NCI-H146 treated with DMSO at 0.1 percent for 48 hours (cell line): ENCODE data around the gene GPSM1.
"Not testable (repeated sequence)": the region's sequence is repeated elsewhere in the genome, so short reads cannot be mapped to it uniquely, and the experiment has no call there.

Experiments
- DNase-seq: peaks from one replicate; lab custom pipeline; 2025; ENCODE audit not compliant: unreplicated experiment; lab: John Stamatoyannopoulos, UW

GPSM1 gene

DNA sequence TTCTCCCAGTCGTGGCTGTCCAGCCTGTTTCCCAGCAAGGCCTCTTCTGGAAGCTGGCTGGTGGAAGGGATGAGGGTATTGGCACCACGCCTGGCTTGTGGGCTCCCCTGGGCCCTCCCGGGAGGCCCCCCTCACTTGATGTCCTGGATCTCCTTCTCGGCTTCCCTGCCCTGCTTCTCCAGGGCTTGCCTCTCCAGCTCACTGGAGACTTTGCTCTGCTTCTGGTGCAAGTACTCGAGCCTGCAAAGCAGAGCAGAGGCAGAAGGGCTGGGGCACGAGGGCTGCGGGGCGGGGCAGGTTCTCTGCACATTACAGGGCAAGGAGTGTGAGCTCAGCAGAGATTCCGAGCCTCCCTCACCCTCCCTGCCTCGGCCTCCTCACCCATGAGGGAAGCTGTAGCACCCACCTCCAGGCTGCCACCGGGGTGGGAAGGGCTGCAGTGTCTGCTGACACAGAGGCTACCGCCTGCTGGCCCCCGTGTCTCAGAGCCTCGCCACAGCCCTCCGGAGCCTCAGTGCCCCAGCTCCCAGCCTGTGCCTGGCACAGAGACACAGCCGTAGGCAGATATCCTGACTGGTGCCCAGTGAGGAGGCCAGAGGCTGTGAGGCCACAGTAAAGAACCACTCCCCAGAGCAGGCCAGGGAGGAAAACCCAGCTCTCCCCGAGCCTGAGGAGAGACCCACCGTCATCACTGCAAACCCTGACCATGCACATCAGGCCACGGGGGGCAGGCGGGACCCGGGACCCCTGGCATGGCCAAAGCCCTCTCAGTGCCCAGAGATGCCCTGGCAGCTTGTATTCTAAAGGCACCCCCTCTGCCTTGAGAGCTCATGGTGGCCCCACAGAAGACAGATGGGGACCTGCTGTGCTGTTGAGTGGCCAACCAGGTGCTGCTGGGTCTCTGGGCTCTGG lies 65.5 kb downstream of the GPSM1 start:
- DNase-seq, result no peak

DNA sequence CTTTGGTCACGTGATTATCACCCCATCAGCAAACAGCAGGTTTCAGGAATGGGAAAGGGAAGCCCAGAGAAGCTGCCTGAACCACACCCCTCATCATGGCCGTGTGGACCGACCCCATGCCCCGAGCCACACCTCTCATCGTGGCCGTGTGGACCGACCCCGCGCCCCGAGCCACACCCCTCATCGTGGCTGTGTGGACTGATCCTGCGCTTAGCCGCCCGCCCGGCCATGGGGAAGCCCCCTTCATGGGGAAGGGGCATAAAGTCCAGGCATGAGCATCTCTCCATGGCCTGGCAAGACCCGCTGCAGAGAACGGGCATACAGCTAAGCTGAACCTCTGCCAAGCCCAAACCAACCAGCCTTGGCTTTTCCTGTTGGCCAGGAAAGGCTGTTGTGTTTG lies 66.2 kb downstream of the GPSM1 start:
- DNase-seq, result no peak

DNA sequence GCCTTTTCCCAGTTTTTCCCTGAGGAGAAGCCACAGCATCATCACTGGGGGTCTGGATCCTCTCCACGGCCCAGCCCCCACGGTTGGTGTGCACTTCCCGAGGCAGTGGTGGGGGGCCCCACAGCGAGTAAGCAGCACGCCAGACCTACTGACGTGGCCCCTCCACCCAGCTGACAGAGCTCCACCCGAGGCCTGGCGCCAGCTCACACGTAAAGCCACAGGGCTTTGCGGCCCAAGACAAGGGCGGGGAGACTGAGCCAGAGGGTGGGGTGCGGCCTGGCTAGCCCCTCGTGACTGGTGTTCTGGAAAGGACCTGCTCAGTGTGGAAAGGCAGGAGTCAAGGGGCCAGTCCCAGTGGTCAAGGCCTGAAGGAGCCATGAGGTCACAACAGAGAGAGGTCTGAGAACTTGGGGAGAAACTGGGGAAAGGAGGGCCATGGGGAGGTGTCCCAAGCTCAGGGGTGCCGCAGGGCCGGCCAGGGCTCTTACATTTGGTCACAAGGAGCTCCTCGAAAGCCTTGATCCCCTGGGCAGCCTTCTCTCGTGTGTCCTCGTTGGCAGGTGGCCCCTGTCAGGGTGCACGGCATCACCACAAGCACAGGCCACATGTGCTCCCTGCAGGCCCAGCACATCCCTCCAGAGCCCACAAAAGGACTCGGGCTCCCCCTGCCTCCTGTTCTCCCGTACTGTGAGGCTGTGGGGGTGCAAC lies 67.1 kb downstream of the GPSM1 start:
- DNase-seq, result no peak

DNA sequence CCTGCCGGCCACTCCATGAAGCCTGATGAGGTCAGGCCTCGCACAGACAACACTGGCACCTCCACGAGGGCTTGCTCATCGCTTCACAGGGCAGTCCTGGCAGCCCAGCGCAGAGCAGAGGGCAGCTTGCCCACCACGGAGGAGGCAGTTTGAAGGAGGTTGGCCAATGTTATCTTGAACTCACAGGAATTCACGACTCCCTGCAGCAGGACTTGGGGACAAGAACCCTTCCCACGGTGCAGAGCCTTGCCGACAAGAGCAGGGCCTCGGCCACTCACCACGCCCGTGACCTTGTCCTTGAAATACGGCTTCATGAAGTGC lies 67.6 kb downstream of the GPSM1 start:
- DNase-seq, result no peak

DNA sequence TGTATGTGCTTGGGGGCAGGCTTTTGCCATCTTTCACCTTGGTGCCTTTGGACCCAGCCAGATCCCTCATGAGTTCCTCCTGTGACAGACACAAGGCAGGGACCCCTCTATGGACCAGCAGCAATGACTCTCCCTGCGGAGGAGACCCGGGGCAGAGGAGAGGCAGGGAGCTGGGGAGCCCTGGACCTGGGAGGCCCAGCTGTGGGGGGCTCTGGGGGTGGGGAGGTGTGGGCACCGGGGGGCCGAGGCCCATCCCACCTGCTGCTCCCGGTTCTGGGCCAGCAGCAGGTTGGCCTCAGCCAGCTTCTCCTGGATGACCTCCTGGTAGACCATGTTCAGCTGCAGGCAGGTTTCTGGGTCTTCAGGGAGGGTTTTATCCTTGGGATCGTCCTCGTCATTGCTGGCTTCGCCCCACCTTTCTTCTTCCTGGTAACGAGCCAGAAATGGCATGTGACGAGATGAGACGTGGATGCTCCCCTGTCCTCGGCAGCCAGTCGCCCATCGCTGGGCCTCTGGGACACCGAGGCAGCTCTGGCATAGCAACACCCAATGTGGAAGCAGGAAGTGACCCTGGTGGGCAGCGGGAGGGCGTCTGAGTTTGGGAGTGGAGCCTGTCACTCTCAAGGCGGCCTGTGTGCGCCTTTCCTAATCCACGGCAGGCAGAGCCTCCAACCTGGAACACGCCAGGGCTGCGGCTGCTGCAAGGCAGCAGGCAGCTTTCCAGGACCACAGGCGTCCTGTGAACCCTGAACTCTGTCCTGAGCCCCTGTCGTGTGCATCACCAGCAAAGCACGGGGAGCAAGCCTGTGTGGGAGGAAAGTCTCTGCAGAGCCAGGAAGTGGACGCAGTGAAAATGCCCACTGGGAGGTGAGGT lies 68.2 kb downstream of the GPSM1 start:
- no peak for DNase-seq

DNA sequence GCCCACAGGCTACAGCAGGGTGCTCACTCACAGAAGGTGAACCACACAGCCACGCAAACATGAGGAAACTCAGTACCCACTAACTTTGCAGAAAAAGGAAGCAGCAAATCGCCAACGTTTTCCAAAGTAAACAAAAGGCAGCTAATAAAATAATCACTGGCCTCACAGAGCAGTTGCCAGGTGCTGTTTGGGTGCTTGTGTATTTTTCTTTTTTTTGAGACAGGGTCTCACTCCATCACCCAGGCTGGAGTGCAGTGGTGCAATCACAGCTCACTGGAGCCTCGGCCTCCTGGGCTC lies 68.8 kb downstream of the GPSM1 start:
- DNase-seq, result no peak

DNA sequence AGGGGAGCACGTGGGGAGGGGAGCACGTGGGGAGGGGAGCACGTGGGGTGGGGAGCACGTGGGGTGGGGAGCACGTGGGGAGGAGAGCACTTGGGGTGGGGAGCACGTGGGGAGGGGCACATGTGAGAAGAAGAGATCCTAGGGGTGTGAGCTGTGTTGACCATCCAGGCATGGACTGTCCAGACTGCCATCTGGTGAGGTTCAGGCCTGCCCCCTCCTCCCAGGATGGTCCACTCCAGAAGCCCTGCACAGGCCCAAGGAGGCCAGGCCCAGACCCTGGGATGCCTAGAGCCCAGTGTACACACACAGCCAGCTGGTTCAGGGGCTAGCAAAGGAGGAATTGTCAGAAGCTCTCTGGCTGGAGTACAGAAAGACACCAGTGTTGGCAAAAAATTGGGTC lies 70.3 kb downstream of the GPSM1 start:
- no peak for DNase-seq

DNA sequence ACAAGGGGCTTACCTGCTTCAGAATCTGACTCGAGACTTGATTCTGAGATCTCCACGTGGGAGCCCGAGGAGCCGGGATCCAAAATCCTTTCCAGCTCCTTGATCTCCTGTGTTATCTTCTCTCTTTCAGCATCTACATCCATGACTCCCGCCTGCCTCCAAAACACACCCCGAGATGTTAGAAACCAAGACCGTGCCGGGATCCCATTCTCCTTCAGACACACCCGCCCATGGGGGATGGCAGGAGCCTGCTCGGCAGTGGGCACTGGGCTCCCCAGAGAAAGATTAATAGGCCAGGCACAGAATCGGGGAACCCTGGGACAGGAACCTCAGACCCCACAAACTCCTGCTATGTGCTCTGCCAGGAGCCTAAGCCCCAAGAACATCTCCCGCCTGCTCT lies 70.9 kb downstream of the GPSM1 start:
- no peak for DNase-seq

DNA sequence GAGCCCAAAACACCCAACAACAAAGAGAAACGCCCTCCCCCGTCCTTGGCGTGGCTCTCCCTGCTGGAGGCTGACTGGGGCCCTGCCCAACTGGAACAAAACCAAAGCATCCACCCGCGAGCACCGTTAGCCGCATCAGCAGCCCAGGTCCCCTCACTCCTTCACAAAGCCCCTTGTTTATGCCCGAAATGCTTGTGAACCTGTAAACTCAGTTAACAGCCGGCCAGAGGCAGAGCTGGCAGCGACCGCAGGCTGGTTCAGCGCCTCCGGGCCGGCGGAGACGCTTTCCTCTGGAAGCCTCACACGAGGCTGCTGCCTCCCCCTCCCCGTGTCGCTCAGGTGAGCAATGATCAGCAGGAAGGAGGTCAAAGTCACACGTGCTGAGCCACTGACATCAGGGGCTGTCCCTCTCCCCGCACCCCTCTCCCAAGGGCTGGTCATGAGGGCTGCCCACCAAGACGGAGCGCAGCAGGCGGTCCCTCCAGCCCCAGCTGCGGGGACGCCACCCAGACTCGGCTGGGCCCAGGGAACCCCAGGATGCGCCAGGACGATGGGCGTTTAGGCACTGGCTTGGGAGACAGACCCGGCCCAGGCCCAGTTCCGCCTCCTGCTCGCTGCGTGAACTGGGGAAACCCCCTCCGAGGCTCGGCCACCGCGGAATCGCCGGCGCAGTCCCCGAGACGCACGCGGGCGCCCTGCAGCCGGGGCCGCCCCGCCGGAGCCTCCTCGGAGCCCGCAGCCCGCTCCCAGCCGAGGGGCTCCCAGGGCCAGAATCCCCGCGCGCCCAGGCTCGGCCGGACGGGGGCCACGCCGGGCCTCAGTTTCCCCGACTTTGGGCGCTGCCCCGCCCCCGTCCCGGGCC lies 72.1 kb downstream of the GPSM1 start:
- DNase-seq, result no peak

DNA sequence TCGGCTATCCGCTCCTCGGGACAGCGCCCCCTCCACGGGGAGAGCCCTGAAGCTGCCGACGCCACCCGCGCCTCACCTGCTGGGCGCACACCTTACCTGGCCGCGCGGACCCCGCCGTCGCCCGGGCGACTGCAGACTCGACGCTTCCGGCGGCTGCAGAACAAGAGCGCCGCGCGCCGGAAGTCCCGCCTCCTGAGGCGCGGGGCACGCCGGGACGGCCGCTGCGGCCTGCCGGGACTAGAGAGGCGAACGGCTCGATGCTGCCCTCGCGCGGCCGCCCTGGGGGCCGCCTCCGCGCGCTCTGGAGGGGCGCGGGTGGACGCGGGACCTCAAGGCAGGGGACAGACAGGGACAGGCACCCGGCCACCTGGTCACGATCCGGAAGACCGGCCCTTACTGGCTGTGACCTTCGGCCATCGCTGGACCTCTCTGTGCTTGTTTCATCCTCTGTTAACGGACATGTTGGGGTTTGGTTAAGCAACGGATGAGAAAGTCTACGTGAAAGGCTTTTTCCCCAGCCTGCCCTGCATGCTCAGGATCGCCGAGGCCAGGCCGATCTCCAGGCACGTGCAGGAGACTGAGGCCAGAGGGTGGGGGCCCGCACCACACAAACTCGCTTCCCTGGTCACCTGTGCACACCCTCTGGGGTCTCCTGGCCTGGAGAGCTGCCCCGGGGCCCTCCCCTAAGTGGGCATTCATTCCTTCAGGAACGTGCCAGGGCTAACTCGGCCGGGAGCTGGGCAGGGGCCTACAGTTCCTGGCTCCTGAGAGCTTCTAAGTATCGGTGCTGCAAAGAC lies 72.9 kb downstream of the GPSM1 start, which contains the start of gene SNAPC4:
TSS of gene SNAPC4 (minus strand) at position 133 of the 797 bp plus-strand sequence. CDS start 1,742 bp downstream, outside the sequence.
- peak; percentile 57 for DNase-seq

DNA sequence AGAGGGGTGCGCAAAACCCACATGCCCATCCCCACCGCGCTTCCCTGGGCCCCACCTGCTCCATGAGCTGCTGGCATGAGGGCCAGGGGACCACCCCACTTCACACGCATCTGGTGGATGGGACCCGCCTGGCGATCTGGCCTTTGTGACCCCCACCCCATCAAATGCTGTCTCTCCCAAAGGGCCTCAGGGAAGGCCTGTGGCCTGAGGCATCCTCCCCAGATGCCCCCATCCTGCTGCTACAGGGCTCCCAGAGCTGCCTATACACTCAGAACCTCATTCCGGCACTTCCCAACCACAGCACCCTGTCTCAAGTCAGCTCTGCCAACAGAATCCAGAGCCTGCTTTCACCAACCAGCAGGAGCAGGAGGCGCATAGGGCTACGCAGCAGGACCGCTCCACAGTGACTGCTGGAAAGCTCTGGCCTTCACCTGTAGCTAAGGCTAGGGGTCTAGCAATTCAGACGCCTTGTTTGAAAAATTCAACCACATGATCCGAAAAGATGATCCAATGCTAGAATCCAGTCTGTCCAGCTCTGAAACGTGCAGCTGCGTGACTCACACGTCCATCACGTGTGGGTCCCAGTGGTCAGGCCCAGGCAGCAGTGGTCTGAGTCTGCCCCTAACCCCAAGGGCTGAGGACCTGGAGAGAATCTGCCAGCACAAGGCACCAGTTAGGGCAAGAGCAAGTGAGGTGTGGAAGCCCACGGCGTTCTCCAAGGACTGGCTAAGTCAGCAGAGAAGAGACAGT lies 74.0 kb downstream of the GPSM1 start:
- DNase-seq, result no peak

DNA sequence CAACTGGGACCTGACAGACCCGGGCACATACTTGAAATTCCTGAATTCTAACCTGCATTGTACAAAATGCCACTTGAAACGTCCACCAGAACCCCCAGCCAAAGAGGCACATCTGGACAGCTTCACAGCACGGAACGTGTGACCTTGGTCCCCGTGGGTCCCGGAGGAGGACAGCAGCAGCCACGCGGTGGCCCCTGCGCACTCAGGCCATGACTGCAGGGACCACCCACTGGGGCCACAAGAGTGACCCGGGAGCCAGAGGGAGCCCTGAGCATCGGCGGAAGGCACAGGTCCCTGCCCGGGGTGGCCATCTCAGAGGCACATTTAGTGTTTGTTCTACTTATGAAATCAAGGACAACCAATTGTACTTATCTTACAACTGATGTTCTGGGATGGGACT lies 74.7 kb downstream of the GPSM1 start:
- no peak for DNase-seq

DNA sequence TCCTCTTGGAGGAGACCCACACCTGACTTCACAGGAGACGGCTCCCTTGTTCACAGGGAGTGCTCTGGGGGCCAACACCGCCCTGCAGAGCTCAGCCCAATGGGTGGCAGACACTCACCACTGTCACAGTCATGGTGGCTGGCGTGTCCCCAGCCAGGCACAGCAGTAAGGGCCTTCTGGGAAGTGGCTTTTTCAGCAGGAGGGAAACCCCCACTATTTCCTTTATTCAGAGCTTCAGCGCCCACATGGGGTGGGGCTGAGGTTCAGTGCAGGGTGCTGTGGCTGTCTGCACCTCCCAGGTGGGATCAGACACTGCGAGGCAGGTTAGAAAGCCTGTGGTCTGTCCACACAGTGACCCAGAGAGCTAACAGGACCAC lies 76.2 kb downstream of the GPSM1 start:
- DNase-seq, result no peak

DNA sequence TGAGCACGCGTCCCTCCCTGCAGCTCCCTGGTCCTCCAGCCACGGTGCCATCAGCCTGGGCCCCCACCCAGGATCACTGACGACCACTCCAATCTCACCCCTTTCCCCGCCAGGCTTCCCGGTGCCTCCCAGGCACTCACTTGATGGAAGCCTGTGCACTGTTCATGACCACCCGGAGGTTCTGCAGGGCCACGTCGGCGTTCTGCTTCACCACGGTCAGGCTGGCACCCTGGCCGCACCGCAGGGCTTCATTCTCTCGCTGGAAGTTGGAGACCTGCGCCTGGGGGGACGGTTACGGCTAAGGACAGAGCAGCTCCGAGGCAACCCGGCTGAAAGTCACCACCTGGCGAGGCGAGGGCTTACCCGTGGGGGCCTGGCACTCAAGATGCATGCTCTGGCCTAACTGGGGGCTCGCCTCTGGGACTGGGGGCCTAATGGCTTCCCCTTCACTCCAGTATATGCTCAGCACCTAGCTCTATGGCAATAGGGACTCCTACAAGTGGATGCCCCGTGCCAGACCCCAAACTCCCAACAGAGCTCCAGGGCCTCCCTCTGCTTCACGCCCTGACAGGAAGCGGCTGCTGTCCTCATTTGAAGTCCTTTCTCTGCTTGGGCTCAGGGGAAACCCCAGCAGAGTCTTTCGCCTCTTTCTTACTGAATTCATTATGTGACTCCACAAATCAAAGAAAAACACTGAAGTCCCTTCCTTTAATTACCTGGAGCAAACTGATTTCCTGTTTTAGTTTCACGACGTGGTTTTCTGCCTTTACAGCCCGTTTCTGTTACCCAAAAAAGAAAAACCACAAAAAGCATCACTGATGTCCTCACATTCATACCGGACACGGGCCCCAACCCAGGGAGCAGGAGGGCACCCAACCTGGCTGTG lies 76.8 kb downstream of the GPSM1 start:
- DNase-seq, result no peak

DNA sequence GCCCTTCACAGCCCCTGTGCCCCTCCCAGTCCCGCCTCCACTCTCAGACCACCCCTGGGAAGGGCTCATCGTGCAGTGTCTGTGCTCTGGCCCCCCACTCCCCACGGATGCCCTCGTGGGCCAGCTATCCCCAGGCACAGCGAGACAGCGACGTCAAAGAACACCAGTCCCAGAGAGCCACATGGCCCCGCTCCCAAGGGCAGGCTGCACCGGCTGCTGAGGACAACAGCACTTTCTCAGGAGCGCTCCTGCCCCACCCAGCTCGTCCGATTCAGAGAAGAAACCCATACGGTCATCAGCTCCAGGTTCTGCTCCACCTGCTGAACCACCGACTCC lies 77.4 kb downstream of the GPSM1 start:
- DNase-seq, result no peak

DNA sequence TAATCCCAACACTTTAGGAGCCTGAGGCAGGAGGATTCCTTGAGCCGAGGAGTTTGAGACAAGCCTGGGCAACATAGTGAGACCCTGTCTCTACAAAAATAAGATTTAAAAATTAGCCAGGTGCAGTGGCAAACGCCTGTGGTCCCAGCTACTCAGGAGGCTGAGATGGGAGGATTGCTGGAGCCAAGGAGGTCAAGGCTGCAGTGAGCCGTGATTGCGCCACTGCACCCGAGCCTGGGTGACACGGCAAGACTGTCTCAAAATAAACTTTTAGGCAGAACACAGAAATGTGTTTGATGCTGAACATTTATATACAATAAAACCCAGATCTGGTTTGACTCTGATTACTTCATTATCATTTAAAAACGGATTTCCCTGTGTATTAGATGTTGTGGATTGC lies 78.1 kb downstream of the GPSM1 start:
- DNase-seq, result no peak

DNA sequence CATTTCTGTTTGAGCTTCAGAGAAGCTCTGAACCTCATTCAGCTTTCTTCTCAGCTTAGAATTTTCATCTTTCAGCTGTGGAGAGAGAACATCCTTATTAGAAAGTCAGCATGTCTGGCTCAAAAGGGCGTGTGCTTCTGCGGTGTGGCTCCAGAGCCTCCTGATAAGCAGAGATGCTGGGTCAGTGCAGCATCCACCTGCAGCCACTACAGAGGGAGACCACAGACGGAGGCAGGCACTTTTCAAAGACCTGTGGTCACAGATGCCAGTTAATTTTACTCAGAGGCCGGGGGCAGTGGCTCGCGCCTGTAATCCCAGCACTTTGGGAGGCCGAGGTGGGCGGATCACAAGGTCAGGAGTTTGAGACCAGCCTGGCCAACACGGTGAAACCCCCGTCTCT lies 78.6 kb downstream of the GPSM1 start:
- DNase-seq, result not testable (repeated sequence)

DNA sequence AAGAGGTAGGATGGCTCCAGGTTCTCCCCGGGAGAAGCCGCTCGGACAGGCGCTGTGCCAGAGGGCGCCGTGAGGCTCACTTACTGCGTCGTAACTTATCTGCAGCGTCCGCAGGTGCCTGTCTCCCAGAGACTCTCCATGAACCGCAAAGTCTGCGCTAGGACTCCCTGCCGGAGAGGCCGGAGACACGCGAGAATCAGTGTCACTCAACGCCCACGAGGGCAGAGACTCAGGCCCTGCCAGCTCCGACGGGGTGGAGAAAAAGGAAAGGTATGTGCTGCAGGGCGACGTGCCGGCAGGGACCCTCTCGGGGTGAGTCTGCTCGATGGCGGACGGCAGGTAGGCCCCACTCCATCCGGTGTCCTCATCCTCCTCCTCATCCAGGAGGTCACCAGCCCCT lies 79.7 kb downstream of the GPSM1 start:
- not testable (repeated sequence) for DNase-seq
